Lower leg skin (tissue), 3 donors: Measurements from ENCODE around the gene KLHL35.

Source experiments
- CTCF ChIP-seq, 3 donors: fragments of 450-650 bp; IDR thresholded peaks; one replicate each; pipeline ENCODE4 v1.5.1; 2016; ENCODE audit warnings: antibody characterized with exemption in 3 of 3, mild to moderate bottlenecking in 3 of 3, moderate library complexity in 2 of 3
- POLR2A ChIP-seq, 2 donors: fragments of 450-650 bp; IDR thresholded peaks; one replicate each; pipeline ENCODE4 v1.6.1; 2016 to 2017; ENCODE audit warnings: antibody characterized with exemption in 2 of 2, mild to moderate bottlenecking in 1 of 2, moderate library complexity in 1 of 2

DNA sequence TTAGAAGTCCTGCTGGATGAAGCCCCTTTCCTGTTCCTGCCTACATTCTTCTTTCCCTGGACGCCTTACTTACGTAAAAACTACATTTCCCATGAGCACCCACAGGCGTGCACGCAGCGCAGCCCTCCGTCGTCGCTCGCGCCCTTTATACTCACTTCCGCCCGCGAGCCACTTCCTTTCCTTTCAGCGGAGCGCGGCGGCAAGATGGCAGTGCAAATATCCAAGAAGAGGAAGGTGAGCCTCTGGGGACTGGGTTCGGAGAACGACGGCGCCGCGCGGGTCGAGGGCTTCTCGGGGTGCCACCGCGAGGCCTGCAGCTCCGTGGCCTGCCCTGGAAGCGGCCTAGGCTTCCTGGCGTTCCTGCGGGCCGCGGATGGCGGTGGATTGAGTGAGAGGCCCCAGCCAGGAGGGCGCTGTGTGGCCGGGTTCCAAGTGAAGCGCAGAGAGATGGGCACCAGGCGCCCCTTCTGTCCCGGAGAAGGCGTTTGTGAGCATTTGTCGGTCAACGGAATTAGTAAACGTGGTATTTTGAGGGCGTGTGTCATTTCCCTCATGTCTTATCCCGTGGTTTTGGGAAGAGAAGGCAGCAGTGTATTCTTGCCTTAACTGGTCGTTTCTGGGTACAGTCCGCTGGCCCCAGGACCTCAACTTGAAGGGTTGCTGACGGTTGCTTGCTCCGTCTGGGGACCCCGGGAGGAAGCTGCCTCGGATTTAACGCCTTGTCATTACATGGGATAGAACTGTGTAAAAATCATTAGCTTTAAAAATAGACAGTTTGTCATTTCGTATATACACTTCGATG, 33.5 kb downstream of the KLHL35 start, which contains the start of gene RPS3:
- TF ChIP-seq CTCF (IDR thresholded peaks at IDR 0.05) (no peak), POLR2A (IDR thresholded peaks at IDR 0.05) (peak in 1 of 2 donors; percentile 41)
